K562 (cell line): ENCODE measurements around the gene SLC34A3. TPM values are rescaled to one million over a fixed set of nuclear protein-coding genes. Genes with fewer than 3 reads are reported as not detected.

Experiments used
- ATF1 ChIP-seq, 2 experiments: fragments of 450-650 bp in 1 of 2; IDR thresholded peaks; 2 replicates each; pipeline ENCODE4 v1.6.1; 2016; ENCODE audit warnings: missing compliant biosample characterization in 1 of 2, missing genetic modification characterization in 1 of 2
- ESRRB ChIP-seq: fragments of 250-450 bp; sonication (Bioruptor Pico); IDR thresholded peaks from 2 replicates; pipeline ENCODE4 v1.5.0; 2020; ENCODE audit warnings: mild to moderate bottlenecking, moderate library complexity, borderline replicate concordance
- ETV6 ChIP-seq, 3 experiments: fragments of 150-350 bp in 1 of 3; sonication (generic) in 1 of 3; formaldehyde crosslinking in 1 of 3; IDR thresholded peaks; 2 replicates each; pipeline versions ENCODE4 v1.6.1 to v1.8.0; 2014 to 2022; ENCODE audit warnings: borderline replicate concordance in 2 of 3, low read depth in 2 of 3, antibody characterized with exemption in 1 of 3, low read length in 1 of 3, mild to moderate bottlenecking in 1 of 3, missing genetic modification reagents in 1 of 3
- EZH2 ChIP-seq: IDR thresholded peaks from 2 replicates; pipeline ENCODE4 v1.6.1; 2012; ENCODE audit warnings: low read depth, mild to moderate bottlenecking, inconsistent platforms, low read length, borderline replicate concordance
- JUND ChIP-seq, 2 experiments: IDR thresholded peaks; 2 replicates in 1 of 2; 3 replicates in 1 of 2; pipeline ENCODE4 v1.6.1; 2011; ENCODE audit warnings: borderline replicate concordance in 2 of 2, low read depth in 2 of 2, low read length in 2 of 2, improper control_type of control experiment in 1 of 2, missing biosample characterization in 1 of 2, missing genetic modification characterization in 1 of 2, missing genetic modification reagents in 1 of 2
- TAL1 ChIP-seq: fragments of 450-650 bp; IDR thresholded peaks from 2 replicates; pipeline ENCODE4 v1.6.1; 2016; ENCODE audit warnings: mild to moderate bottlenecking
- TFE3 ChIP-seq: fragments of 450-650 bp; formaldehyde crosslinking; IDR thresholded peaks from 2 replicates; pipeline ENCODE4 v1.4.0; 2020; ENCODE audit warnings: mild to moderate bottlenecking, mixed read lengths
- THRAP3 ChIP-seq: fragments of 450-650 bp; IDR thresholded peaks from 2 replicates; pipeline ENCODE4 v1.6.1; 2016; ENCODE audit warnings: mild to moderate bottlenecking, inconsistent platforms, borderline replicate concordance
- ZBTB34 ChIP-seq: fragments of 250-450 bp; sonication (Bioruptor Pico); IDR thresholded peaks from 2 replicates; pipeline ENCODE4 v1.8.0; 2021; ENCODE audit warnings: mild to moderate bottlenecking, moderate library complexity
- ZBTB49 ChIP-seq: sonication (generic); formaldehyde crosslinking; IDR thresholded peaks from 2 replicates; pipeline ENCODE4 v1.8.0; 2022; ENCODE audit warnings: missing genetic modification reagents, mild to moderate bottlenecking, borderline replicate concordance
- ZNF121 ChIP-seq: sonication (generic); formaldehyde crosslinking; conservative IDR thresholded peaks from 2 replicates; pipeline ENCODE4 v1.8.0; 2022; ENCODE audit warnings: missing genetic modification reagents
- ZNF184 ChIP-seq: sonication (generic); formaldehyde crosslinking; IDR thresholded peaks from 2 replicates; pipeline ENCODE4 v1.5.0; 2020; ENCODE audit warnings: missing genetic modification reagents
- ZNF212 ChIP-seq: fragments of 450-650 bp; formaldehyde crosslinking; IDR thresholded peaks from 2 replicates; pipeline ENCODE4 v1.4.0; 2020; ENCODE audit warnings: mild to moderate bottlenecking
- ZNF316 ChIP-seq: fragments of 450-650 bp; IDR thresholded peaks from 2 replicates; pipeline ENCODE4 v1.6.1; 2016
- ZNF512 ChIP-seq: IDR thresholded peaks from 2 replicates; pipeline ENCODE4 v1.6.1; 2016; ENCODE audit warnings: missing genetic modification characterization, missing compliant biosample characterization
- ZNF77 ChIP-seq: fragments of 250-450 bp; sonication (Bioruptor Pico); IDR thresholded peaks from 2 replicates; pipeline ENCODE4 v1.5.0; 2020
- polyA plus RNA-seq, 8 experiments: library from polyadenylated mRNA; depleted of rRNA in 4 of 8; stranded (reverse) in 5 of 8; unstranded in 3 of 8; fragments of >200 nt; fragmentation: Nextera tagmentation in 2 of 8; fragmentation: Illumina TruSeq in 1 of 8; extraction: Ambion mirVana in 2 of 8; extraction: Trizol in 1 of 8; gene quantifications; 2 replicates each; pipeline versions ENCODE4 v1.2.1 to v1.2.3, GENCODE V29; 2011 to 2014; ENCODE audit warnings: inconsistent platforms in 1 of 8, missing spikeins in 1 of 8
- total RNA-seq, 7 experiments: library from RNA; depleted of rRNA in 6 of 7; stranded (reverse); fragments of >200 nt in 6 of 7; fragmentation: Illumina TruSeq in 2 of 7; extraction: Trizol in 2 of 7; gene quantifications; 2 replicates each; pipeline versions ENCODE4 v1.2.1 to v1.2.3, GENCODE V29; 2011 to 2021; ENCODE audit warnings: low replicate concordance in 1 of 7

Gene SLC34A3
- total and polyA plus RNA-seq, 9 of the 15 experiments (the other 6 are each of a cell fraction or from before 2014, with no cell fraction given) = not detected

- TF ChIP-seq EZH2 (no peak), ZNF512 (no peak), ETV6 (IDR thresholded peaks at IDR 0.05; ENCODE audit: borderline replicate concordance in 1 of 2, low read depth in 2 of 2, low read length in 1 of 2) (peak in 1 of 2 experiments; percentile 11; a peak in 1 of 4 replicates), ETV6 (CRISPR knock-in tag; IDR thresholded peaks at IDR 0.05; ENCODE audit: borderline replicate concordance) (no peak; the same call in 1 of the 2 replicates), ZNF316 (no peak), ZBTB49 (CRISPR knock-in tag) (no peak), TFE3 (CRISPR knock-in tag) (no peak), ATF1 (CRISPR knock-in tag; IDR thresholded peaks at IDR 0.05) (peak; percentile 100), ATF1 (tag; IDR thresholded peaks at IDR 0.05) (peak; percentile 100), THRAP3 (no peak), ZNF184 (CRISPR knock-in tag) (no peak), TAL1 (no peak), ZBTB34 (no peak), ZNF212 (no peak), ZNF121 (no peak), JUND (IDR thresholded peaks at IDR 0.05; ENCODE audit: borderline replicate concordance, low read depth, low read length) (peak; percentile 87), JUND (tag; IDR thresholded peaks at IDR 0.05; ENCODE audit: borderline replicate concordance, low read depth, low read length) (no peak; the same call in 2 of the 3 replicates), ZNF77 (CRISPR knock-in tag) (no peak), ESRRB (CRISPR knock-in tag) (no peak)
These were observed 42.0 kb upstream of the SLC34A3 start, which contains the start of the genes ANAPC2 and SSNA1 (continued) for GRCh38 chr9:137188490-137189296.
